Measurements from ENCODE around the gene NELL2.

DNA sequence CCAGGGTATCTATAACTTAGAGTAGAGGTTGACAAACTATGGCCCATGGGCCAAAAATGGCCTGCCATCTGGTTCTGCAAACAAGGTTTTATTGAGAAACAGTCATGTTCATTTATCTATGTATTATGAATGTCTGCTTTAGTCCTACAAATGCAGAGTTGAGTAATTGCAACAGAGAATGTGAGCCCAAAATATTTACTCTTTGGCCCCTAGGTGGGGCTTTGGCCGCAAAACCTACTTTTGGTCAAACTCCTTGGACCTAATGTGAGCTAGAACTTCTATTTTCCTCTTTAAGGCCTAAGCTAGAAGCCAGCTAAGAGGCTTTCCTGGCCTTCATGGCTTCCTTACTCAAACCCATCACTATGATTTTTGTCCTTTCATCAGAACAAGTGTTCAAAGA is 379.1 kb downstream of the NELL2 start:
- TF ChIP-seq PPARA (CRISPR knock-in tag; IDR thresholded peaks at IDR 0.05; ENCODE audit: borderline replicate concordance): no peak
- TF ChIP-seq, protein P1, sequence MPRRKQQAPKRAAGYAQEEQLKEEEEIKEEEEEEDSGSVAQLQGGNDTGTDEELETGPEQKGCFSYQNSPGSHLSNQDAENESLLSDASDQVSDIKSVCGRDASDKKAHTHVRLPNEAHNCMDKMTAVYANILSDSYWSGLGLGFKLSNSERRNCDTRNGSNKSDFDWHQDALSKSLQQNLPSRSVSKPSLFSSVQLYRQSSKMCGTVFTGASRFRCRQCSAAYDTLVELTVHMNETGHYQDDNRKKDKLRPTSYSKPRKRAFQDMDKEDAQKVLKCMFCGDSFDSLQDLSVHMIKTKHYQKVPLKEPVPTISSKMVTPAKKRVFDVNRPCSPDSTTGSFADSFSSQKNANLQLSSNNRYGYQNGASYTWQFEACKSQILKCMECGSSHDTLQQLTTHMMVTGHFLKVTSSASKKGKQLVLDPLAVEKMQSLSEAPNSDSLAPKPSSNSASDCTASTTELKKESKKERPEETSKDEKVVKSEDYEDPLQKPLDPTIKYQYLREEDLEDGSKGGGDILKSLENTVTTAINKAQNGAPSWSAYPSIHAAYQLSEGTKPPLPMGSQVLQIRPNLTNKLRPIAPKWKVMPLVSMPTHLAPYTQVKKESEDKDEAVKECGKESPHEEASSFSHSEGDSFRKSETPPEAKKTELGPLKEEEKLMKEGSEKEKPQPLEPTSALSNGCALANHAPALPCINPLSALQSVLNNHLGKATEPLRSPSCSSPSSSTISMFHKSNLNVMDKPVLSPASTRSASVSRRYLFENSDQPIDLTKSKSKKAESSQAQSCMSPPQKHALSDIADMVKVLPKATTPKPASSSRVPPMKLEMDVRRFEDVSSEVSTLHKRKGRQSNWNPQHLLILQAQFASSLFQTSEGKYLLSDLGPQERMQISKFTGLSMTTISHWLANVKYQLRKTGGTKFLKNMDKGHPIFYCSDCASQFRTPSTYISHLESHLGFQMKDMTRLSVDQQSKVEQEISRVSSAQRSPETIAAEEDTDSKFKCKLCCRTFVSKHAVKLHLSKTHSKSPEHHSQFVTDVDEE (CRISPR knock-in tag; IDR thresholded peaks at IDR 0.05): no peak

All from SK-N-SH treated with all-trans-retinoic acid at 6 μM for 48 hours (cell line).